Cardiac muscle cell (in vitro differentiated cells and primary cell): ENCODE data around the gene ATP11C. TPM values are rescaled to one million over a fixed set of nuclear protein-coding genes. Genes with fewer than 3 reads are reported as not detected.
"Not testable (repeated sequence)": the region's sequence is repeated elsewhere in the genome, so short reads cannot be mapped to it uniquely, and the experiment has no call there.

ENCODE experiments used
- DNase-seq, 2 donors: peaks; one replicate each; pipeline versions ENCODE4 v3.0.0 to v3.0.0-alpha.2; 2010 to 2017; ENCODE audit warnings: low read depth in 1 of 2, low spot score in 1 of 2
- H3K27ac ChIP-seq: fragments of 200-600 bp; sonication (generic); 2 replicates; pipeline ENCODE4 v1.5.1; 2016
- H3K27me3 ChIP-seq: fragments of 200-600 bp; sonication (generic); 2 replicates; pipeline ENCODE4 v1.6.0; 2016; ENCODE audit warnings: control low read depth
- H3K36me3 ChIP-seq: fragments of 200-600 bp; sonication (generic); 2 replicates; pipeline ENCODE4 v1.5.1; 2016; ENCODE audit warnings: control low read depth
- H3K4me1 ChIP-seq: fragments of 200-600 bp; sonication (generic); 2 replicates; pipeline ENCODE4 v1.8.1; 2017; ENCODE audit warnings: low read depth, mild to moderate bottlenecking, mixed run types
- H3K4me3 ChIP-seq: fragments of 200-600 bp; sonication (generic); 2 replicates; pipeline ENCODE4 v1.5.1; 2016; ENCODE audit warnings: mild to moderate bottlenecking
- H3K9me3 ChIP-seq: fragments of 200-600 bp; sonication (generic); 2 replicates; pipeline ENCODE4 v1.5.1; 2017; ENCODE audit warnings: low read depth, mild to moderate bottlenecking, control low read depth
- CTCF ChIP-seq: IDR thresholded peaks from 2 replicates; pipeline ENCODE4 v1.5.1; 2012; ENCODE audit warnings: low read depth, mild to moderate bottlenecking, low read length
- polyA plus RNA-seq: library from polyadenylated mRNA; unstranded; fragments of >200 nt; fragmentation: Nextera tagmentation; extraction: Ambion mirVana; gene quantifications from 2 replicates; pipeline ENCODE4 v1.2.1, GENCODE V29; 2016
- total RNA-seq: library from RNA; depleted of rRNA; stranded (reverse); fragments of >200 nt; gene quantifications from 2 replicates; pipeline ENCODE4 v1.2.3, GENCODE V29; 2016

ATP11C gene
- total and polyA plus RNA-seq, 2 experiments from 2014 or later, result 7.4 to 17.1 TPM

GRCh38 chrX:139851730-139852129 lies 81.1 kb downstream of the ATP11C start:
- DNase-seq, result no peak
- no peak for TF ChIP-seq CTCF
- H3K36me3 ChIP-seq, result no peaks in the 10 kb centered on the region
- no peak overlapping the region for H3K4me3 ChIP-seq
- no peaks in the 10 kb centered on the region for H3K9me3 ChIP-seq
- H3K4me1 ChIP-seq, result no peaks in the 10 kb centered on the region
- no peaks in the 10 kb centered on the region for H3K27me3 ChIP-seq
- no peak overlapping the region for H3K27ac ChIP-seq

- Histone ChIP-seq H3K27me3 (no peaks in the 10 kb centered on the region), H3K27ac (no peak overlapping the region), H3K4me3 (no peak overlapping the region), H3K36me3 (no peaks in the 10 kb centered on the region), H3K9me3 (no peaks in the 10 kb centered on the region), H3K4me1 (no peaks in the 10 kb centered on the region)
- TF ChIP-seq CTCF, result no peak
- no peak for DNase-seq
Measured at GRCh38 chrX:139850968-139851367, 81.9 kb downstream of the ATP11C start.

GRCh38 chrX:139844884-139845283 lies 88.0 kb downstream of the ATP11C start:
- H3K36me3 ChIP-seq, result no peaks in the 10 kb centered on the region
- no peak overlapping the region for H3K4me3 ChIP-seq
- H3K27ac ChIP-seq, result peak overlapping the region; percentile 64
- no peaks in the 10 kb centered on the region for H3K27me3 ChIP-seq
- TF ChIP-seq CTCF, result no peak
- H3K9me3 ChIP-seq, result no peaks in the 10 kb centered on the region
- peaks cover 19% of the 10 kb centered on the region for H3K4me1 ChIP-seq
- DNase-seq, result no peak

- H3K36me3 ChIP-seq, result no peaks in the 10 kb centered on the region
Measured at GRCh38 chrX:139844163-139844562, 88.7 kb downstream of the ATP11C start.

GRCh38 chrX:139842326-139843185 lies 90.3 kb downstream of the ATP11C start:
- Histone ChIP-seq H3K27ac (peak overlapping the region; percentile 61), H3K4me3 (no peak overlapping the region), H3K4me1 (peaks cover 19% of the 10 kb centered on the region), H3K9me3 (no peaks in the 10 kb centered on the region), H3K27me3 (no peaks in the 10 kb centered on the region), H3K36me3 (no peaks in the 10 kb centered on the region)
- peak in 1 of 2 donors; percentile 61 for DNase-seq
- TF ChIP-seq CTCF, result no peak

More at GRCh38 chrX:139844163-139844562, 88.7 kb downstream of the ATP11C start:
- H3K9me3 ChIP-seq, result no peaks in the 10 kb centered on the region
- DNase-seq, result no peak
- no peak for TF ChIP-seq CTCF
- H3K4me3 ChIP-seq, result no peak overlapping the region
- peaks cover 19% of the 10 kb centered on the region for H3K4me1 ChIP-seq
- H3K27ac ChIP-seq, result peak overlapping the region; percentile 64
- H3K27me3 ChIP-seq, result no peaks in the 10 kb centered on the region

- H3K9me3 ChIP-seq, H3K27ac ChIP-seq, H3K4me3 ChIP-seq, DNase-seq, H3K36me3 ChIP-seq, H3K4me1 ChIP-seq, H3K27me3 ChIP-seq: not testable (repeated sequence)
Measured at GRCh38 chrX:139836335-139836734, 96.5 kb downstream of the ATP11C start.
